ENCODE results near the gene PPP1R16B.

- TF ChIP-seq, protein P1, sequence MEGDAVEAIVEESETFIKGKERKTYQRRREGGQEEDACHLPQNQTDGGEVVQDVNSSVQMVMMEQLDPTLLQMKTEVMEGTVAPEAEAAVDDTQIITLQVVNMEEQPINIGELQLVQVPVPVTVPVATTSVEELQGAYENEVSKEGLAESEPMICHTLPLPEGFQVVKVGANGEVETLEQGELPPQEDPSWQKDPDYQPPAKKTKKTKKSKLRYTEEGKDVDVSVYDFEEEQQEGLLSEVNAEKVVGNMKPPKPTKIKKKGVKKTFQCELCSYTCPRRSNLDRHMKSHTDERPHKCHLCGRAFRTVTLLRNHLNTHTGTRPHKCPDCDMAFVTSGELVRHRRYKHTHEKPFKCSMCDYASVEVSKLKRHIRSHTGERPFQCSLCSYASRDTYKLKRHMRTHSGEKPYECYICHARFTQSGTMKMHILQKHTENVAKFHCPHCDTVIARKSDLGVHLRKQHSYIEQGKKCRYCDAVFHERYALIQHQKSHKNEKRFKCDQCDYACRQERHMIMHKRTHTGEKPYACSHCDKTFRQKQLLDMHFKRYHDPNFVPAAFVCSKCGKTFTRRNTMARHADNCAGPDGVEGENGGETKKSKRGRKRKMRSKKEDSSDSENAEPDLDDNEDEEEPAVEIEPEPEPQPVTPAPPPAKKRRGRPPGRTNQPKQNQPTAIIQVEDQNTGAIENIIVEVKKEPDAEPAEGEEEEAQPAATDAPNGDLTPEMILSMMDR (IDR thresholded peaks at IDR 0.05; ENCODE audit: poor library complexity, severe bottlenecking), result no peak
- TF ChIP-seq TAF1 (IDR thresholded peaks at IDR 0.05; ENCODE audit: low read depth) (no peak), SMC3 (conservative IDR thresholded peaks at IDR 0.05; ENCODE audit: poor library complexity) (no peak), POLR2AphosphoS5 (IDR thresholded peaks at IDR 0.05) (no peak)
Measured at GRCh38 chr20:38827770-38828281, 22.3 kb downstream of the PPP1R16B start.
